ENCODE data around the gene MRI1. TPM values are rescaled to one million over a fixed set of nuclear protein-coding genes. Genes with fewer than 3 reads are reported as not detected.
"Not testable (repeated sequence)": the region's sequence is repeated elsewhere in the genome, so short reads cannot be mapped to it uniquely, and the experiment has no call there.

Gene MRI1
- polyA plus RNA-seq, 4 donors: 12.3 to 41.3 (median 15.8) TPM

DNA sequence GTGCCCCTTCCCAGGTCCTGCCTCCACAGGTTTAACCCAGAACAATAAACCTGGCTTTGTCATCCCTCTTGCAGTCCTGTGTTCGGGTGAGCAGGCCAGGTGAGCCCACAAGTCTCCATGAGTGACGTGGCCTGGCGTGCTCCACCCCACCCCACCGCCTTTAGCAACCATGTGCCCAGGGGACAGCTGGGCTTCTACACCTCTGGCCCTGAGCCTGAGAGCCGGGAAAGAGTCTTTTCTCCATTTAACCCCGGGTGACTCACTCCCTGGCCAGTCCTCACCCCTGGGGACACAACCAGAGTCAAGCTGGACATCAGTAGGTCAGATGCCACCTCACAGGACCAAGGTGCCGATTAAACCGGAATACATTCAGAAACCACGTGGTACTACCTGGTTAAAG lies 14.1 kb downstream of the MRI1 start:
- WGBS, 3 donors: 82 to 87% (median 83%) methylated on average over 9 of the region's 9 CpGs
- Histone ChIP-seq H3K4me1 (ENCODE audit: control insufficient read depth in 3 of 3, insufficient read depth in 2 of 3, low read depth in 1 of 3, low read length in 2 of 3) (peaks cover 0 to 12% (median 0%) of the 10 kb centered on the region in 3 donors), H3K27ac (ENCODE audit: low read depth in 1 of 3, low read length in 2 of 3) (no peak overlapping the region), H3K9me3 (ENCODE audit: control insufficient read depth in 2 of 2, insufficient read depth in 1 of 2, low read depth in 1 of 2, low read length in 1 of 2) (no peaks in the 10 kb centered on the region), H3K27me3 (ENCODE audit: control insufficient read depth in 3 of 3, insufficient read depth in 3 of 3, low read length in 3 of 3) (no peaks in the 10 kb centered on the region), H3K36me3 (ENCODE audit: control insufficient read depth in 3 of 3, insufficient read depth in 2 of 3, low read depth in 1 of 3, low read length in 3 of 3) (peaks cover 2 to 47% (median 4%) of the 10 kb centered on the region in 3 donors), H3K4me3 (ENCODE audit: low read depth in 1 of 3, low read length in 3 of 3) (no peak overlapping the region)
- FAIRE-seq (no peak), DNase-seq (no peak)

DNA sequence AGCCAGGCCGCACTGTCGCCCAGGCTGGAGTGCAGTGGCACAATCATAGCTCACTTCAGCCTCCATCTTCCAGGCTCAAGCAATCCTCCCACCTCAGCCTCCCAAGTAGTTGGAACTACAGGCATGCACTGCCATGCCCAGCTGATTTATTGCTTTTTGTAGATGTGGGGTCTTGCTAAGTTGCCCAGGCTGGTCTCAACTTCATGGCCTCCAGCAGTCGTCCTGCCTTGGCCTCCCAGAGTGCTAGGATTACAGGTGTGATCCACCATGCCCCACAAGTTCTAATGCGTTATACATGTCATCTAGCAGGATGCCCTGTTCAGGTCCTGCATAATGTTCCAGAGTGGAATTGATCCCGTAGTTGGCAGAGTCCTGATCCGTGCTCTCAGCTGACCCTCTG lies 14.5 kb downstream of the MRI1 start:
- Histone ChIP-seq H3K27ac (ENCODE audit: low read depth in 1 of 3, low read length in 2 of 3) (no peak overlapping the region), H3K4me3 (ENCODE audit: low read depth in 1 of 3, low read length in 3 of 3) (no peak overlapping the region), H3K27me3 (ENCODE audit: control insufficient read depth in 3 of 3, insufficient read depth in 3 of 3, low read length in 3 of 3) (no peaks in the 10 kb centered on the region), H3K36me3 (ENCODE audit: control insufficient read depth in 3 of 3, insufficient read depth in 2 of 3, low read depth in 1 of 3, low read length in 3 of 3) (peaks cover 2 to 44% (median 4%) of the 10 kb centered on the region in 3 donors), H3K4me1 (ENCODE audit: control insufficient read depth in 3 of 3, insufficient read depth in 2 of 3, low read depth in 1 of 3, low read length in 2 of 3) (peaks cover 0 to 12% (median 0%) of the 10 kb centered on the region in 3 donors), H3K9me3 (ENCODE audit: control insufficient read depth in 2 of 2, insufficient read depth in 1 of 2, low read depth in 1 of 2, low read length in 1 of 2) (no peaks in the 10 kb centered on the region)
- no peak for FAIRE-seq
- WGBS, 3 donors: 79 to 93% (median 88%) methylated on average over 6 of the region's 6 CpGs
- DNase-seq: no peak

DNA sequence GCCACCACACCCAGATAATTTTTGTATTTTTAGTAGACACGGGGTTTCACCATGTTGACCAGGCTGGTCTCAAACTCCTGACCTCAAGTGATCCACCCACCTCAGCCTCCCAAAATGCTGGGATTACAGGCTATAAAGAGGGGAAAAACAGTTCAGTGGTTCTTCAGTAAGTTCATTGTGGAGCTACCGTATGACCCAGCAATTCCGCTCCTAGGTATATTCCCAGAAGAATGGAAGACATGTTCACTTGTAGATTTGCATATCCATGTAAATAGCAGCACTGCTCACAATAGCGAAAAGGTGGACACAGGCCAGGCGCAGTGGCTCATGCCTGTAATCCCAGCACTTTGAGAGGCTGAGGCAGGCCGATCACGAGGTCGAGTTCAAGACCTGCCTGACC lies 15.5 kb downstream of the MRI1 start:
- not testable (repeated sequence) for H3K4me3 ChIP-seq (ENCODE audit: low read depth in 1 of 3, low read length in 3 of 3); DNase-seq; H3K9me3 ChIP-seq (ENCODE audit: control insufficient read depth in 2 of 2, insufficient read depth in 1 of 2, low read depth in 1 of 2, low read length in 1 of 2); FAIRE-seq; H3K27ac ChIP-seq (ENCODE audit: low read depth in 1 of 3, low read length in 2 of 3); H3K27me3 ChIP-seq (ENCODE audit: control insufficient read depth in 3 of 3, insufficient read depth in 3 of 3, low read length in 3 of 3)
- peaks cover 2 to 44% (median 4%) of the 10 kb centered on the region in 3 donors for H3K36me3 ChIP-seq (ENCODE audit: control insufficient read depth in 3 of 3, insufficient read depth in 2 of 3, low read depth in 1 of 3, low read length in 3 of 3)
- peaks cover 0 to 12% (median 0%) of the 10 kb centered on the region in 3 donors for H3K4me1 ChIP-seq (ENCODE audit: control insufficient read depth in 3 of 3, insufficient read depth in 2 of 3, low read depth in 1 of 3, low read length in 2 of 3)
- 93 to 98% (median 96%) methylated on average over 8 of the region's 8 CpGs for WGBS, 3 donors

DNA sequence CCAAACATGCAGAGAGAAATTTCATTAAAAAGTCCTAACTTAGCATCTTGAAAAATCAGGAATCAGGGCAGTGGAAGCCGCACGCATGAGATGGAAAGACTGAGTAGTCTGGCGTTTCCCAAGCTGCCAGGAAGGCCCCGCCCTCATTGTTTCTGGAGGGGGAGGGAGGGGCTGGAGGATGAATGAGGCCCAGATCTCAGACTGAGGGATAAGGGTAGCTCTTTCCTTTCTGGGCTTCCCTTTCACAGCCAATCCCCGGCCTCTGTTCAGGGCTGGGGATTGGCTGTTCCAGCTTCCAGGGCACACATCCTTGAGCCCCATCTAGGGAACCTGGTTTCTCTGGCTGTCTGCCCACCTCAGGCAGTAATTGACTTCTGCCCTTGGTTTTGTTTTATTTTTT lies 17.2 kb downstream of the MRI1 start:
- Histone ChIP-seq H3K27ac (ENCODE audit: low read depth in 1 of 3, low read length in 2 of 3) (peak overlapping the region in 1 of 3 donors; percentile 58), H3K4me3 (ENCODE audit: low read depth in 1 of 3, low read length in 3 of 3) (no peak overlapping the region), H3K27me3 (ENCODE audit: control insufficient read depth in 3 of 3, insufficient read depth in 3 of 3, low read length in 3 of 3) (no peaks in the 10 kb centered on the region), H3K9me3 (ENCODE audit: control insufficient read depth in 2 of 2, insufficient read depth in 1 of 2, low read depth in 1 of 2, low read length in 1 of 2) (no peaks in the 10 kb centered on the region), H3K4me1 (ENCODE audit: control insufficient read depth in 3 of 3, insufficient read depth in 2 of 3, low read depth in 1 of 3, low read length in 2 of 3) (peaks cover 0 to 10% (median 0%) of the 10 kb centered on the region in 3 donors), H3K36me3 (ENCODE audit: control insufficient read depth in 3 of 3, insufficient read depth in 2 of 3, low read depth in 1 of 3, low read length in 3 of 3) (peaks cover 0 to 36% (median 4%) of the 10 kb centered on the region in 3 donors)
- peak in 1 of 2 donors; percentile 72 for DNase-seq
- 0 to 14% (median 11%) methylated on average over 5 of the region's 5 CpGs for WGBS, 3 donors
- no peak for FAIRE-seq

DNA sequence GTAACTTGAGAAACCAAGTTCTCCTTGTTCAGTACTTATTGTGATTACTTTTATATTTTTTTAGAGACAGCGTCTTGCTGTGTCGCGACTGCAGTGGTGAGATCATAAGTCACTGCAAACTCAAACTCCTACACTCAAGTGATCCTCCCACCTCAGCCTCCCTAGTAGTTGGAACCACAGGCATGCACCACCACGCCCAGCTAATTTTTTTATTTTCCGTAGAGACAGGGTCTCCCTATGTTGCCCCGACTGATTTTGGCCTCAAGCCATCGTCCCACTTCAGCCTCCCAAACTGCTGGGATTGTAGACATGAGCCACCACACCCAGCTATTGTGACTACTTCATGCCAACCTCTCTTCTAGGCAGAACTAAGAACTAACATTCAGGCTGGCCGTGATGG lies 18.2 kb downstream of the MRI1 start:
- no peak for FAIRE-seq
- H3K27ac ChIP-seq (ENCODE audit: low read depth in 1 of 3, low read length in 2 of 3): no peak overlapping the region
- 65 to 73% (median 67%) methylated on average over 8 of the region's 8 CpGs for WGBS, 3 donors
- H3K27me3 ChIP-seq (ENCODE audit: control insufficient read depth in 3 of 3, insufficient read depth in 3 of 3, low read length in 3 of 3): no peaks in the 10 kb centered on the region
- DNase-seq: no peak
- peaks cover 0 to 26% (median 4%) of the 10 kb centered on the region in 3 donors for H3K36me3 ChIP-seq (ENCODE audit: control insufficient read depth in 3 of 3, insufficient read depth in 2 of 3, low read depth in 1 of 3, low read length in 3 of 3)
- H3K9me3 ChIP-seq (ENCODE audit: control insufficient read depth in 2 of 2, insufficient read depth in 1 of 2, low read depth in 1 of 2, low read length in 1 of 2): no peaks in the 10 kb centered on the region
- H3K4me1 ChIP-seq (ENCODE audit: control insufficient read depth in 3 of 3, insufficient read depth in 2 of 3, low read depth in 1 of 3, low read length in 2 of 3): peaks cover 0 to 10% (median 0%) of the 10 kb centered on the region in 3 donors
- no peak overlapping the region for H3K4me3 ChIP-seq (ENCODE audit: low read depth in 1 of 3, low read length in 3 of 3)

DNA sequence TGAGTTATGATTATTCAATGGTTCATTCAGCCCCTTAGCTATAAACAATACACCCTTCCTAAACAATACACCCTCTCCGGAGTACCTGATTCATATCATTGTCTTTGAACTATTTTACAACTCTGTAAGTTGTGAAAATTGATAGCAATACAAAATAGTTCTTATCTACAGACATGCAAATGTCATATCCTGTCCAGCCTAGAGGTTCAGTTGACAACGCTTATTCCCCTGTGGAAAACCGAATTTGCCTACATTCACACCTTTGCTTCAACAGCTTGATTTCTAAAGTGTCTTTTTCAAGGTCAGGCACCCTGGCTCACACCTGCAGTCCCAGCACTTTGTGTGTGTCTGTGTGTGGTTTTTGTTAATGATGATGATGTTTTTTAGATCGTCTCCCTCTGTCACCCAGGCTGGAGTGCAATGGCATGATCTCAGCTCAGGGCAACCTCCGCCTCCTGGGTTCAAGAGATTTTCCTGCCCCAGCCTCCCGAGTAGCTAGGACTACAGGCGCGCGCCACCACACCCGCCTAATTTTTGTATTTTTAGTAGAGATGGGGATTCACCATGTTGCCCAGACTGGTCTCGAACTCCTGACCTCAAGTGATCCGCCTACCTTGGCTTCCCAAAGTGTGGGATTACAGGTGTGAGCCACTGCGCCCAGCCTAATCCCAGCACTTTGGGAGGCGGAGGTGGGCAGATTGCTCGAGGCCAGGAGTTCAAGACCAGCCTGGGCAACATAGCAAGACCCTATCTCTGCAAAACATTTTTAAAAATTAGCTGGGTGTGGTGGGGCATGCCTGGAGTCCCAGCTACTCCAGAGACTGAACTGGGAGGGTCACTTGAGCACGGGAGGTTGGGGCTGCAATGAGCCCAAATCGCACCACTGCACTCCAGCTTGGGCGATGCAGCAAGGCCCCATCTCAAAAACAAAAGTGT lies 19.5 kb downstream of the MRI1 start:
- no peaks in the 10 kb centered on the region for H3K27me3 ChIP-seq (ENCODE audit: control insufficient read depth in 3 of 3, insufficient read depth in 3 of 3, low read length in 3 of 3)
- DNase-seq (no peak), FAIRE-seq (no peak)
- H3K36me3 ChIP-seq (ENCODE audit: control insufficient read depth in 3 of 3, insufficient read depth in 2 of 3, low read depth in 1 of 3, low read length in 3 of 3): peaks cover 0 to 13% (median 0%) of the 10 kb centered on the region in 3 donors
- H3K9me3 ChIP-seq (ENCODE audit: control insufficient read depth in 2 of 2, insufficient read depth in 1 of 2, low read depth in 1 of 2, low read length in 1 of 2): no peaks in the 10 kb centered on the region
- no peak overlapping the region for H3K27ac ChIP-seq (ENCODE audit: low read depth in 1 of 3, low read length in 2 of 3)
- no peak overlapping the region for H3K4me3 ChIP-seq (ENCODE audit: low read depth in 1 of 3, low read length in 3 of 3)
- H3K4me1 ChIP-seq (ENCODE audit: control insufficient read depth in 3 of 3, insufficient read depth in 2 of 3, low read depth in 1 of 3, low read length in 2 of 3): peaks cover 0 to 10% (median 0%) of the 10 kb centered on the region in 3 donors
- 69 to 75% (median 69%) methylated on average over 18 of the region's 18 CpGs for WGBS, 3 donors

DNA sequence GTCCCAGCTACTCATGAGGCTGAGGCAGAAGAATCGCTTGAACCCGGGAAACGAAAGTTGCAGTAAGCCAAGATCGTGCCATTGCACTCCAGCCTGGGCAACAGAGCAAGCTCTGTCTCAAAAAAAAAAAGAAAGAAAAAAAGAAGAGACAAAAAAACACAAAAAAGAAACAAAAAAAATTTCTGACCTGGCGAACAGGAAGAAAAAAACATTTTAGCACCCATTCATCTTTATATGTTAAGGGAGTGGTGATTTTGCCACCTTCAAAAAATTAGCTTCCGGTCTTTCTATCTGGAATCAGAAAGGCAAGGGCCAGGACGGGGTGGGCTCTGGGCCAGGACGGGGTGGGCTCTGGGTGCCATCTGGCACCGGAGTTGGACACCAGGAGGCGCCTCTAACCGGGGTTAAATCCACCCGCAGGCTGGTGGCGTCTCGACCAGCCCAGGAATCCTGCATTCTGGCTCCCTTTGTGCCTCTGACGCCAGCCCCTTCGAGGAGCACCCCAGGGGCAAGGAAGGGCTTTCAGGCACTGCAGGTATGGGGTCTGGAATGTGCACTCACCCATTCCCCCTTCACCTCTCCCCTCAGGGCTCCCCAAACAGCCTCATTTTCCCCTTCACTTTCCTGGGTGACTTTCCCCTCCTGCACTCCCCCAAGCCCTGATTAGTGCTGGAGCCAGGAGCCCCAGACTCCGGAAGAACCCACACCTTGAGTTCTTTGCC lies 20.6 kb downstream of the MRI1 start:
- peak; percentile 59 to 69 for DNase-seq
- Histone ChIP-seq H3K27ac (ENCODE audit: low read depth in 1 of 3, low read length in 2 of 3) (peak overlapping the region in 1 of 3 donors; percentile 17), H3K36me3 (ENCODE audit: control insufficient read depth in 3 of 3, insufficient read depth in 2 of 3, low read depth in 1 of 3, low read length in 3 of 3) (peaks cover 0 to 4% (median 0%) of the 10 kb centered on the region in 3 donors), H3K4me3 (ENCODE audit: low read depth in 1 of 3, low read length in 3 of 3) (no peak overlapping the region), H3K4me1 (ENCODE audit: control insufficient read depth in 3 of 3, insufficient read depth in 2 of 3, low read depth in 1 of 3, low read length in 2 of 3) (peaks cover 0 to 10% (median 0%) of the 10 kb centered on the region in 3 donors), H3K9me3 (ENCODE audit: control insufficient read depth in 2 of 2, insufficient read depth in 1 of 2, low read depth in 1 of 2, low read length in 1 of 2) (no peaks in the 10 kb centered on the region), H3K27me3 (ENCODE audit: control insufficient read depth in 3 of 3, insufficient read depth in 3 of 3, low read length in 3 of 3) (no peaks in the 10 kb centered on the region)
- no peak for FAIRE-seq
- WGBS, 3 donors: 6 to 27% (median 15%) methylated on average over 15 to 17 of the region's 17 CpGs

DNA sequence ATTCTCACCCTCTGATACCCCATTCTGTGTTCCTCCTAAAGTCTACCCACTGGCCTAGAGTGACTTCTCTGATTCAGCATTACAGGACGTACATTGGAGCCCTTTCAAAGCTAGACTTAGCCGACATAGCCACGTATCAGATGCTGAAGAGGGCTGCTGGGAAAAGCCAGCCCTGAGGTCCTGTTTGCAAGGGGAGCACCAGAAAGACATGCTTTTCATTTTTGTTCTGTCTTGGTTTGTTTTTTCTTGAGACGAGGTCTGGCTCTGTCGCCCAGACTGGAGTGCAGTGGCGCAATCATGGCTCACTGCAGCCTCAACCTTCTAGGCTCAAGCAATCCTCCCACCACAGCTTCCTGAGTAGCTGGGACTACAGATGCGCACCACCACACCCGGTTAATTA lies 24.7 kb downstream of the MRI1 start:
- H3K4me1 ChIP-seq (ENCODE audit: control insufficient read depth in 3 of 3, insufficient read depth in 2 of 3, low read depth in 1 of 3, low read length in 2 of 3): peaks cover 0 to 4% (median 0%) of the 10 kb centered on the region in 3 donors
- H3K27ac ChIP-seq (ENCODE audit: low read depth in 1 of 3, low read length in 2 of 3): peak overlapping the region in 1 of 3 donors; percentile 96
- H3K9me3 ChIP-seq (ENCODE audit: control insufficient read depth in 2 of 2, insufficient read depth in 1 of 2, low read depth in 1 of 2, low read length in 1 of 2): no peaks in the 10 kb centered on the region
- no peaks in the 10 kb centered on the region for H3K27me3 ChIP-seq (ENCODE audit: control insufficient read depth in 3 of 3, insufficient read depth in 3 of 3, low read length in 3 of 3)
- no peaks in the 10 kb centered on the region for H3K36me3 ChIP-seq (ENCODE audit: control insufficient read depth in 3 of 3, insufficient read depth in 2 of 3, low read depth in 1 of 3, low read length in 3 of 3)
- WGBS, 3 donors: 50 to 71% (median 50%) methylated on average over 8 of the region's 8 CpGs
- FAIRE-seq: no peak
- H3K4me3 ChIP-seq (ENCODE audit: low read depth in 1 of 3, low read length in 3 of 3): no peak overlapping the region
- DNase-seq: no peak
